CD1c-positive myeloid dendritic cell (primary cell): ENCODE measurements around the gene POMT1.
"Not testable (repeated sequence)": the region's sequence is repeated elsewhere in the genome, so short reads cannot be mapped to it uniquely, and the experiment has no call there.

Experiments
- DNase-seq: peaks from one replicate; pipeline ENCODE4 v3.0.0-alpha.2; 2016; ENCODE audit errors: extremely low spot score

POMT1 gene

GRCh38 chr9:131525643-131526565 is 23.2 kb downstream of the POMT1 start:
- DNase-seq: no peak

- no peak for DNase-seq
Measured at GRCh38 chr9:131528186-131528585, 25.5 kb downstream of the POMT1 start.

GRCh38 chr9:131528886-131529505 is 26.3 kb downstream of the POMT1 start:
- DNase-seq: no peak

- DNase-seq: no peak
Measured at GRCh38 chr9:131529597-131530545, 27.2 kb downstream of the POMT1 start.

GRCh38 chr9:131530546-131530919 is 27.8 kb downstream of the POMT1 start:
- DNase-seq: no peak

- peak; percentile 89 for DNase-seq
Measured at GRCh38 chr9:131530920-131531832, 28.5 kb downstream of the POMT1 start, which contains the start of gene UCK1. UCK1 (minus strand) TSS chr9:131531263; CDS start chr9:131531174, 89 bp downstream.

GRCh38 chr9:131534721-131535237 is 32.1 kb downstream of the POMT1 start:
- no peak for DNase-seq

- DNase-seq: no peak
Measured at GRCh38 chr9:131537946-131538345, 35.2 kb downstream of the POMT1 start.

- DNase-seq: no peak
Measured at GRCh38 chr9:131539223-131539923, 36.7 kb downstream of the POMT1 start.

- DNase-seq: no peak
Measured at GRCh38 chr9:131543141-131543540, 40.4 kb downstream of the POMT1 start.

- DNase-seq: no peak
Measured at GRCh38 chr9:131545003-131545785, 42.5 kb downstream of the POMT1 start, which contains the start of gene PRRT1B. PRRT1B (plus strand) TSS chr9:131545523; CDS start chr9:131545616, 93 bp downstream.

- DNase-seq: no peak
Measured at GRCh38 chr9:131545786-131546335, 43.1 kb downstream of the POMT1 start.

- peak; percentile 33 for DNase-seq
Measured at GRCh38 chr9:131546336-131547084, 43.8 kb downstream of the POMT1 start.

GRCh38 chr9:131549186-131549585 is 46.5 kb downstream of the POMT1 start:
- DNase-seq: not testable (repeated sequence)

- not testable (repeated sequence) for DNase-seq
Measured at GRCh38 chr9:131550465-131550864, 47.7 kb downstream of the POMT1 start.

GRCh38 chr9:131552030-131552429 is 49.3 kb downstream of the POMT1 start:
- no peak for DNase-seq

GRCh38 chr9:131554087-131554842 is 51.5 kb downstream of the POMT1 start:
- DNase-seq: no peak
